HG03521 (cell line): Measurements from ENCODE around the gene LLCFC1.

Experiments used
- ATAC-seq: cut with Tn5 transposase; IDR thresholded peaks from one replicate; pipeline ENCODE4 v1.9.1; 2021; ENCODE audit warnings: mild to moderate bottlenecking, moderate library complexity; ENCODE audit not compliant: unreplicated experiment

The LLCFC1 gene

DNA sequence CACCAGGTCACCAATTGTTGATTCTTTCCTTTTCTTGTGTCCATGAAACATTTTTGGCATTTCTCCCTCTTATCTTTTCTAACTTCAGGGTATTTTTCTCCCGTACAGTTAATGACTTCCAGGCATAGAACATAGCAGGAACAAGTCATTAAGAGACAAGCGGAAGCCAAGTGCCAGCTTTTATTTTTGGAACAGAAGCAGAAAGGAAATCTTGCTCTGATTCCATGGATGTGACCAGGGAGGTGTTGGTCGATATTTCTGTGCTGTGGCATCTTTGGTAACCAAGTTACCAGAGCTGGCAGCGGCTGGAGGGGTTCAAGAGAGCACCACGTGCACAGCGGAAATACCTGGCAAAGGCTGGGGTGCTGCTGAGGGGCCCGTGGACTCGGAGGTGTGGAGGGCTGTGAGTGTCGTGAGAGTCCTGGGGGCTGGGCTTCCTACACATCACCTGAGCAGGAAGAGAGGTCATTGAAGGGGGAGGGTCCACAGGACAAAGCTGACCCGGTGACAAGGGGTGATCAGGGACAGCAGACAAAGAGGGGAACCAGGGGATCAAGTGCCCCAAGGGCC is 1.8 kb downstream of the LLCFC1 start:
- ATAC-seq: no peak

DNA sequence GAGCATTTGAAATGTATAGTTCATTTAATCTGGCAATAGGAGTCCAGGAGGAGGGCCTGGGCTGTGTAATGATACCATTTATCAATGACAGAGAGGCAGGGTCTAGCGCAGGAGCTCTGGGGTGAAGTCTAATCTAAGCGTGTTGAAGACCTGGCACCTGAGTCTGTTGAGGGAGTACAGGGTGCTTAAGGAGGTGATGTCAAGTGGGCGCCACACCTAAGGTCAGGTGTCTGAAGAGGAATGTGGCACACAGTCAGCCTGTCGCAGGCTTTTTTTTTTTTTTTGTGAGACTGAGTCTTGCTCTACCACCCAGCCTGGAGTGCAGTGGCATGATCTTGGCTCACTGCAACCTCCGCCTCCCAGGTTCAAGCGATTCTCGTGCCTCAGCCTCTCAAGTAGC is 2.3 kb downstream of the LLCFC1 start:
- ATAC-seq: no peak

DNA sequence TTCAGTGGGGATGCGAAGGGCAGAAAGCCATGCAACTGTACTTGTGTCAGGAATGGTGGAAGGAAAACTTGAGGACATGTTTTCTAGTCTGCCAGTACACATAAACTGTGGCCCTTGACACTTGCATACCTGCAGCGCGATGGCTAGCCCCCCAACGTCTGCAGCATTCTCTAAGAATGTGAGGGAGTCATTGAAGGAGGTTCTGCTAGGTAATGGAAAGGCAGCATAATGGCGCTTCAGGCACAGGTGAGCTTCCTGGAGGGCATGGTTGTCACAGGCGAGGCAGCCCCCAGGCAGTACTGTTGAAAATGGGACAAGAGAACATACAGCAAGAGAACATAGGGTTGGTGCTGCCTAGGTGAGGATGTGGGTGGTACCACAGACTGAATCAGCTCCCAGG is 3.5 kb downstream of the LLCFC1 start:
- ATAC-seq: no peak

DNA sequence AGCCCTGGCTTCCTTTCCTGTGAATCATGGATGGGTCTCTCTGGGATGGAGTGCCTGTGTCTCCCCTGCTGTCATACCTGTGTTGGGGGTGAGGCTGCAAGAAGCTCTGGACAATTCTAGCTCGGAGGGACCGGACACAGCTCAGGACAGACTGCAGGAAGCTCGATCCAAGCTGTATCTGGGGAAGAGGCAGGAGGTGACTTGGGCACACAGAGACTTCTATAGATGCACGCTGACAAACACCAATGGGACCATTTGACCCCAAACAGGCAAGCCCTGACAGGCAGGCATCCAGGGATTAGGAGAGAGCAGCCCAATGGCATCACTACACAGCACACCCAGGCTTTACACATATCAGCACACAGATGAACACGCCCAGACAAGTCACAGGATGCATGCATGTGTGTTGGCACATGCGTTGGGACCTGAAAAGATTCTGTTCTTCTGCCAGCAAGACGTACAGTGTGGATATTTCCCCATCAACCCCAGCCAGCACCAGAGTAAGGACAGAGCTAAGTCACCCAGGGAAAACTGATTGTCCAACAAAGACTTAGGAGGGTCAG is 4.5 kb downstream of the LLCFC1 start:
- ATAC-seq: no peak

DNA sequence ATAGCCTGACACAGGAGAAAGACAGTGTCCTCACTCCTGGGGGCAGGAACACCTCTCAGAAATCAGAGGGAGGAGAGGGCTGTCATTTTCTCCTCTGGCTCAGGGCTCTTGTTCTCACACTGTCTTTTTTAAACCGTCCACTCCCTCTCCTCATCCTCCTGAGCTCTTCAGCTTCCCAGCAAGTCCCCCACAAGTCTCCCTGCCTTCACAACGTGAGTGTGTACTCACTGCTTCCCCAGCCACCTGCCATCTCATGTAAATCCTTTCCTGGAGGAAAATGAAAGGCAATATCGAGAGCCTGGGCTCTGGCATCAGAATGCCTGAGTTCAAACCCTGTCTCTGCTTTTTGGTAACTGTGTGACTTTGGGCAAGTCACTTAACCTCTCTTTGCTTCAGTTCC is 5.7 kb downstream of the LLCFC1 start:
- no peak for ATAC-seq

DNA sequence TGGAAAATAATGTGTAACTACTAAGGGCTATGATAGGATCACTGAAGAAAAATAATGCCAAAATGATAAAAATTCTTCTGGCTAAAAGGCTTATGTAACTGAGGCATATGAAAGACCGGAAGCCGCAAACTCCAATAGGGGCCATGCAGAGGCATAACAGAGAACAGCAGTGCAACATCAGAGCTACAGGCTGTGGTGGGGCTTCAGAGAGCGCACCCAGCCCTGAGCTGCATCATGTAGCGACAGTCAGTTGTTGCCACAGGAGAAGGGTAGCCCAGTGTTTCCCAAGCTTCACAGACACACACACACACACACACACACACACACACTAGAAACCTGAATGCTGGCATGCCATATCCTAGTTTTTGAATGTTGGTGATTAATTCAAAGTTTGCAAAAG is 9.3 kb downstream of the LLCFC1 start:
- no peak for ATAC-seq

DNA sequence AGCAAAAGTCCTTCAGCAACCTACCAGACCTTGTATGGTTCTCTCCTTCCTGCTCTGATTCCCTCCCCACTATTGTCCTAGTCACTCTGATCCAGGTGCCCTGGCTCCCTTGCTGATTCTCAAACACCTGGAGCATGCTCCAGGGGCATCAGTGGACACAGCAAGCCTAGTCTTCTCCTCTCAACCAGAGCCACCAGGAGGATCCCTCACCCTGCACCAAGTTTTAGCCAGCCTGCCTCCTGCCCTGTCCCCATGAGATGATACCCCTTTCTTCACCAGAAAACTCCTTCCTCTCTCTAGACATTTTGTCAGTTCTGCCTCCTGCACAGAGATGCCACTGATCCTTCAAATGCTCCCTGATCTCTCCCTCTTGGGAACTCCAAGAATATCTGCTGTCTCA is 11.0 kb downstream of the LLCFC1 start:
- ATAC-seq: no peak

DNA sequence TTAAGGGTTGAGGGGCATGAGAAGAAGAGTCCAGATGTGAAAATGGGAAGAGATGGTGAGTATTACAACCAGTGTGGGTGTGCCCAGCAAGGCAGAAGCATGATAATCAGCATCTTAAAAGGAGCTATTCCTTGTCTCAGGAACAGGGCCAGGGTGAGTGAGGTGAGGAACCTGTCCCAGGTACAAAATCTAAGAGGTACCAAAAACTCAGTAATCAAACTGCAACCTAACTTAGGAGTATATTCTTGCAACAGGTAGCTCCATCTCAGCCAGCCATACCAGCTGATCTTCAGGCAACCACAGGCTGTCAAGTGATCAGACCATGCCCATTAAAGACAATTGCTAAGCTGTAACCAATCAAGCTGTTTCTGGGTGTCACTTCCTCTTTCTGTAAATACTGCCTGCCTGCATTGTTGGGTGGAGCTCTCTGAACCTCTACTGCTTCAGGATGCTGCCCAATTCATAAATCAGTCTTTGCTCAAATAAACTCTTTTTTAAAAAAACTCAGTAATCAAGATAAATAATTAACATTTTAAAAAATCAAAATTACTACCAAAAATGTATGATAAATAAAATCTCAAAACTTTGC is 15.5 kb downstream of the LLCFC1 start:
- ATAC-seq: peak; percentile 76

DNA sequence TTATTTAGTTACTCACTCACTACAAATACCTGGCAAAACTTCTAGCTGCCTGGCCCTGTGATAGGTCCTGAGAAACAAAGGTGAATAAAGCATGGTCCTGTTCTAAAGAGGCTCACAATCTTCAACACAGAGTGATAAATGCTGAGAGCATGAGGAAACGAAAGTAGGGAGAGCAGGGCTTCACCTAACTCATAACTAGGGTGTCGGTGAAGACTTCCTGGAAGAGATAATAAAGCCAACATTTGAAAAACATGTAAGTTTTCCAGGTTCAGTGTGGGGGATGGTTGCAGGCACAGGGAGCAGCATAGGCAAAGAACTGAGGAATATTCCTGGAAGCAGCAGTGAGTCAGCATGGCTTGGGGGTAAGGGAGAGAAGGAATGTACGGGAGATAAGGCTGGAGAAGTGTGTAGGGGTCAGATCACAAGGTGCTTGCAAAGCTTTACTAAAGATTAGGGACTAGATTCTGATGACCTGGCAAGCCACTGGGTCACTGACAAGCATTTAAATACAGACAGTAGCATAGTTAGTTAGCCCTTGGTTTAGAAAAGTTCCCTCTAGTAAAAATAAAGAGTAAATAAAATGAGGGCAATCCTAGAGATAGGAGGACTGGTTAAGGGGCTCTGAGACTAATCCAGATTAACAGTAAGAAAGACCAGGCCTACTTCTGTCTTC is 17.8 kb downstream of the LLCFC1 start:
- ATAC-seq: no peak

DNA sequence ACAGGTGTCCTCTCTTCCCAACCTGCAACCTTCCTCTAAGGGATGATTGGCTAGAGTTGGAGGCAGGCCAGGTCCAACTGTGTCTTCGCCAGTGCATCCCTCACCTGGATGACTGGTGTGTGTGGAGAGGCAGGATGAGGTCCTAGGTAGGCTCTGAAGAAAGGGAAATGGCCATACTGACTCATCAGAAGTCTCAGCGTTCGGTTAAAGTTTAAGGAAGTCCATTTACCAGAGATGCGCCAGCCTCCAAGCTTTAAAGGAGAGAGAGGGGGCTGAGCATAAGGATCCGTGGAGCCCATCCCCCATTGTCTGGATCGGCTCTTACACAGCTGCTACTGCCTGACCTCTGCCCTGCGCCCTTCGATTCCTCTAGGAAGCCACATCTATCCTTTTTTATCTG is 18.4 kb downstream of the LLCFC1 start:
- no peak for ATAC-seq

DNA sequence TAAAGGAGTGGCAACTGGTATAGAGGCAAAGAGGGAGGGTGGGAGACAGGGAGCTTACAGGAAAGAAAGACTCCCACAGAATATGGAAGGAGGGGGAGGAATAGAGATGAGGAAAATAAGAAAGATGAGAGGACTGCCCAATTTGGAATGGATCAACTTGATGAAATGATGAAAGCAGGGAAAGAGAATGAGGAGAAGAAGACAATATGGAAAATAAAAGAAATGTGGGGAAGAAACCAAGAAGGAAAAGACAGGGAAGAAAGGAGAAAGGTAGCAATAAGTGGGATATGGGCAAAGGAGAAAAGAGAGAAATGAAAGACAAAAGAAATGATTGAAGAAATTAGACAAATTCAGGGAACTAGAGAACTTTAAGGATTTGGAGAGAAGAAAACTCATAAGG is 19.9 kb downstream of the LLCFC1 start:
- no peak for ATAC-seq

DNA sequence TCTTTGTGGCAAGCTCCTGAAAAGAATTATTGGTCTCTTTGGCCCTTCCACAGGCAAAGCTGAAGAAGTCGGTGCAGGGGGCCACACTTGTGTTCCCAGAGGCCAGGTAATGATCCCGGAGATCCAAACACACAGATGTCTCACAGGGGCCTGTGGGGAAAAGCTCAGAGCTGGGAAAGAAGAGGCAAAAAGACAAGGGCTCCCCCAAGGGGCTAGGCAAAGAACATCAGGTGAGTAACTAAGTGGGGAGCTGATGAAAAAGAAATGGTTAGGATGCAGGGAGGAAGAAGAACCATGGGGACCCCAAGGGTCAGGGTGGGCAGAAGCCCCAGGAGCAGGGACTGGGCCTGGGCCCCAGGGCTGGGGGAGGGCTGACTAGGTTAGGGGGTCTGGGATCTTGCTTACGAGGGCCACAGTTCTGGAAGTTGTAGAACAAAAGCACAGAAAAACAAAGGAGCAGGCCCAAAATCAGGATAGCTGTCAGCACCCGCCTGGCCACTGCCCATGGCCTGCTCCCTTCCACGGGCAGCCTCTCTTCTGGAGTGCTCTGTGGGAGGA is 21.8 kb downstream of the LLCFC1 start:
- no peak for ATAC-seq

DNA sequence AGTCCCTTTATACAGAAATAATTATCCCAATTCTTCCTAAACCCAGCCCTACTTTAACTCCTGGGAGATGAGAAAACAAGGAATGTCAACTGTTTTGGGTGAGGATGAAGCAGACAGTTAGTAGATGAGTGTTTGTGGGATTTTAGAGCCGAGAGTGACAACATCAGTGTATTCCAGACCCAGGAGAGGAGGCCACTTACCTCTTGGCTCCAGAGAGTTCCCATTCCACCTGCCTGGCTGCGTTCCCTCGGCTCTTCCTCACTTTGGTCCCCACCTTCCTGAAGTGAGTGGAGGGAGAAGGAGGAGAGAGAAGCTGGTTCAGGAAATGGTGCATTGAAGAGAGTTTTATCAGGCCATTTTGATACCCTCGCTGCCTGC is 22.3 kb downstream of the LLCFC1 start:
- ATAC-seq: no peak

DNA sequence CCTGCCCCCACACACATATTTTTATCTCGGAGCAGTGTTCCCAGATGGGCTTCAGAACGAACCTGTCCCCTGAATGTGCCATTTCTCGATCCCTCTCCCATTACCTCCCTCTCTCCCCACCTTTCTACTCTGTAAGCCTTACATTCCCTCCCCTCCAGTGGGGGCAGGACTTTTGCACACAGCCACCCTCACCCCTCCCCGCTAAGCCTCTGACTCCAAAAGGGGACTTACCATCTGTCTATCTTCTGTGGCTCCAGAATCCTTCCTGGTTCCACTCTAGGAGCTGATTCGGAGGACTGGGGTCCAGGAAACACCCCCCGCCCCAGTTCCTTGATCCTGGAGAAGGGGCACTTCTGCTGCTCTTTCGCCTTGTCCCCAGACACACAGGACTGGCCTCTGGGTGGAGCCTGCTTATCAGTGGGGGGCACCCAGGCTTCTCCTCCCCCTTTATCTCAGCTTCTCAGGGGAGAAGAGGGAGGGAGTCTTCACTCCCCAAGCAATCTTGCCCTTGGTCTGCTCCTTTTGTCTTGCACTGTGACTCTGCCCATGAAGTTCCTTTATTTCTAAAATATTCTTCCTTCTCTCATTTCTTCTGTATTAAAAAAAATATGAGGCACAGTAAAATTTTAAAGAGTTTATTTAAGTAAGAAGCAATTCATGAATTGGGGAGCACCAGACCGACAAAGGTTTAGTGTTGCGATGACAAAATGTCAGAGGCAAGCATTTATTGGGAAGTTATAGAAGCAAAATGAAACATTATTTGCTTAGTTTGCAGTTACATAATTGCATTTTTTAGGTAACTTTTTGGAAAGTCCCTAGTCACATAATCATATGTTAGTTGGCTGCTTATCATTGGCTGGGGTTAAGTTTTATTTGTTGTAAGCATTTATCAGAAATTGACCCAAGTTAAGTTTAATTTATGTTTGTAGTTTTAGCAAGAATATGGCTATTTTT is 23.0 kb downstream of the LLCFC1 start, which contains the start of gene KEL:
Gene KEL, minus strand, starts transcription at position 391 of the 954 bp plus-strand sequence. Its CDS starts 157 bp downstream, at position 234.
- no peak for ATAC-seq

DNA sequence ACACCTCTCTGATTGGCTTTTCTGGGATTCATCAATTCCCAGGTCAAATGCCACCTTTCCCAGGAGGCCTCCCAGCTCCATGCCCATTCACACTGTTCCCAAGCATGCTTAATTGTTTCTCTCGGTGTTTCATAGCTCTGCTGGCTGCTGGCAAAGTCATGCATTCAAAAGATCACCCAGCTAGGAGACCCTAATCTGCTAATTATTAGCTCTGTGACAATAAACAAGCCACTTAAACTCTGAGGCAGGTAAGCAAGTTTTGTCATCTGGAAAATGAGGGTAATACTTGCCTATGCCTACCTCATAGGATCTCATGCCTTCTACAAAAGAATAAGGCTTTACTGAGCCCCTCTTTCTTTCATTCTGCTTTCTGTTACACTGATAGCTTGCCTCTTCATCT is 23.7 kb downstream of the LLCFC1 start:
- no peak for ATAC-seq

DNA sequence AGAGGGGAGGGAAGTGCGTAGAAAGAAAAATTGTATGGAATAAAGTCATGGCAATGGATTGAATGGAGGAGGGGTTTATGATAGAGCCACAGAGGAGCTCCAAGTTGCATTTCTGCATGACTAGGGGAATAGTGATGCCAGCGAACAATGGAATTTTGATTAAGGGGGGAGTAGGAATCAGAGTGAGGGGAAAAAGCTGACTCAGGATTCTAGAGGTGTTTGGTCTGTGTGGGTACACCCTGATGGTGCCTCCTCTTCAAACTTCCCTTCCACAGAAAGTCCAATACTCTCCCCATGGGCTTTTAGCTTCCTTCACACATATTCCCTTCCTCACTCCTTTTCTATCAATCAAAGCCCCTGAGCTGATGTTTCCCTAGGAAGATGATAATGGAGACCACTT is 24.7 kb downstream of the LLCFC1 start:
- no peak for ATAC-seq

DNA sequence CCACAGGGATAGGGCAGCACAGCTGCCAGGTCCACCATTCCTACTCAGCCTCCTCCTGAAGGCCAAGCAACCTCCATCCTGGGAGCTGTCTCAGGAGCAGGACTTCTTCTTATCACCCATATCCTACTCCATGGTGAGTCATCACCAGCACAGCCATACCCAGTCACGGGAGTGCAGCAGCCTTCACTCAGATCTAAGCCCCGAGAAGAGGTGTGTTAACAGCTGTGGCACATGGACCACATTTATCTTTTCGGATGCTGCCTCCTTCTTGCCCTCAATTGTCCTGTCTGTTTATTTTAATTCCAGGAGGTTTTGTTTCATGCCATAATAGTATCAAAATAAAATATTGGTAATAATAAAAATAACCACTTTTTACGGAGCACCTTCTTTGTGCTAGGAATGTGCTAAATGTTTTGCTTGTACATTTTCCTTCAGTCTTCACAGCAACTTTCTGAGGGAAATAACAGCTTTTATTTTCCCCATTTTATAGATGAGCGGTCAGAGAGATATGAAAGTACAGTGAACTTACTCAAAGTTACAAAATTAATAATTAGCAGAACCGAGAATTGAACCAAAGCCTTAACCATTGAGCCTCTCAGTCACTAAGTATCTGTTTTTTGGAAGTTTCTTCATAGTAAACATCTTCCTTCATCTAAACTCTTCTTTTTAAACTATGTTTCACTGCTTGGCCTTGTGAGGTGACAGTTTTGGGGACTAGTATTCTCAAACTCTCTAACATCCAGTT is 25.4 kb downstream of the LLCFC1 start:
- no peak for ATAC-seq

DNA sequence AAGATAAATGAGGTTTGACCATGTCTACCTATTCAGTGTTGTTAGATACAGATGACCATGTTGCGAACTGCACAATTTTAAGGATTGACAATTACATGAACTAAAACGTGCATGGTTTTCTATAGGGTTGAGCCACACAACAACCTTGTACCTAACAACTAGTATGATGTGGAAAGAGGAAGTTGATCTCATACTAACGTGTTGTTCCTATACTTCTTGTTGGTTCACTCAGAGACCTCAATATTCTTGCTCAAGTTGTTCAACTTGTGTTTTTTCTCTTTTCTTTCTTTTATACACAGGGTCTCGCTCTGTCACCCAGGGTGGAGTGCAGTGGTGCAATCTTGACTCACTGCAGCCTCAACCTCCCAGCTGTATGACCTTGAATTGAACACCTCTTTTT is 28.9 kb downstream of the LLCFC1 start:
- ATAC-seq: no peak

DNA sequence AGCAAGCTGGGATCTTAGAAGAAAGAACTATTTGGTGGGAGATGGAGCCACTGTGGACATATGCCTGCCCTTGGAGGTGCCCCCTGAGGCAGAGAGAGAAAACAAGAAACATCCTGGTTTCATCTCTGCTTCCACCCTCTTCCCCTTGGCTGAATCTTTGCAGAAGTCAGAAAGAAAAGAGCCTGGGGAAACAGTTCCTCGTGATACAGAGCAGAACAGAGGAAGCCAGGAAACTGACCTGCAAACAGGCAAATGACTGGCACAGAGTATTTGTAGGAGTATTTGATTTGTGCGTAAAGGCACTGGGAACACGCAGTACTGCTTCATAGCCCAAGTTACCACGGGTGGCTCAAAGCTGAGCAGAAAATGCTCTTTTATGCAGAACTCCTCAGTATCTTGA is 29.9 kb downstream of the LLCFC1 start:
- ATAC-seq: no peak

DNA sequence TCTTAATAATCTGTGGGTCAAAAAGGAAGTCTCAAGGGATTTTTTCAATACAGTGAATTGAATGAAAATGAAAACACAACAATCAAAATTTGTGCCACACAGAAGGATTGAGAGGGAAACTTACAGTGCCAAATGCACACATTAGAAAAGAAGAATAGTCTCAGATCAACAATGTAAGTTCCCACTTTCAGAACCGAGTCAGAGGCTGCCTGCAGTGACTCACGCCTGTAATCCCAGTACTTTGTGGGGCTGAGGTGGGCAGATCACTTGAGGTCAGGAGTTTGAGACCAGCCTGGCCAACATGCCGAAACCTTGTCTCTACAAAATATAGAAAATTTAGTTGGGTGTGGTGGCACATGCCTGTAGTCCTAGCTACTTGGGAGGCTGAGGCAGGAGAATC is 35.3 kb downstream of the LLCFC1 start:
- ATAC-seq: no peak
